Fibroblast of peridontal ligament (primary cell): ENCODE results near the gene CHST11.

Experiments
- DNase-seq: peaks from one replicate; pipeline ENCODE4 v3.0.0-alpha.2; 2010; ENCODE audit errors: extremely low read depth

CHST11 gene

DNA sequence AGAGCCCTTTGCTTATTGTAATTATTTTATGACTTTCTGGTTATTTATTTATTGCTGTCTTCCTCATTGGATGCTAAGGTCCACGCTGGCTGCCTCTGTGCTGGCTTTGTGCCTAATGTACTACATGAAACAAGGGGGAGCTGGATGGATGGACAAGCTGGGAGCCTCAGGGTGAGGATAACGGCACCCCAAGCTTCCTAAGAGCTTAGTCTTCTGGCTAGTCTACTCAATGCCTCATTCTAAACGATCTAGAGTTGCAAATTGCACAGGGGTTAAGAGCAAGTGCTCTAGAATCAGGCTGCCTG, 172.0 kb downstream of the CHST11 start:
- no peak for DNase-seq

DNA sequence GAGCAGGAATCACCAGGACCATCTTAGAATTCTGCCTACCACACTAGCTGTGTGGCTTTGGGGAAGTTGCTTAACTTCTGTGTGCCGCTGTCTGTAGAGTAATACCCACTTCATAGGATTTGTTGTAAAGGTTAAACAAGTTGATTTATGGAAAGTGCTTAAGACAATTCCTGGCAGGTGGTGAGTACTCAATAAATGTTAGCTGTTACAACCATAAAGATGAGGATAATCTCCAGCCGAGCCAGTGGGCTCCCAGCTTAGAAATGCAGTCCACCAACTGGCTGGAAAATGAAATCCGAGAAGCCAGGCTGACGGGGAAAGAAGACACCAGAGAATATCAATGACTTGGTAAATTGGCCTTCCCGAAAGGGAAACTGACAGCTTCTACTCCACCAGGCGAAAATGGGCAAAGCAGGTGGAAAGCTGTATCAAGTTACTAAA, 173.5 kb downstream of the CHST11 start:
- no peak for DNase-seq

DNA sequence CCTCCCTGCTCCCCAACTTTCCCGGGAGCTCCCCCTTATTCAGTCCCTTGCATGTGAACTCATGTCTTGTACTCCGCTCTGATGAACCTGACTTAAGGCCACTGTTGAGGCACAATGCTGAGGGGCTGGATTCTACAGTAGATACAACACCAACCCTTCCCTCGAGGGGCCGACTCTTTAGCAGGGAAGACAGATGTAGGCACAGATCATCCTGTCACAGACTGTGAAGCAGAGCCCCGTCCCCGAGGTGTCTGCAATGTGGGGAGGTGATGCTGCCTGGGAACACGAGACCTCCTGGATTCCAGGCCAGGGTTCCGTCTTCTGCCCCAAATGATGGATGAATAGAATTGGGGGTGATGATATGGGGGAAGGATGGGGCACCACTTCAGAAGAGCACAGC, 175.1 kb downstream of the CHST11 start:
- no peak for DNase-seq

DNA sequence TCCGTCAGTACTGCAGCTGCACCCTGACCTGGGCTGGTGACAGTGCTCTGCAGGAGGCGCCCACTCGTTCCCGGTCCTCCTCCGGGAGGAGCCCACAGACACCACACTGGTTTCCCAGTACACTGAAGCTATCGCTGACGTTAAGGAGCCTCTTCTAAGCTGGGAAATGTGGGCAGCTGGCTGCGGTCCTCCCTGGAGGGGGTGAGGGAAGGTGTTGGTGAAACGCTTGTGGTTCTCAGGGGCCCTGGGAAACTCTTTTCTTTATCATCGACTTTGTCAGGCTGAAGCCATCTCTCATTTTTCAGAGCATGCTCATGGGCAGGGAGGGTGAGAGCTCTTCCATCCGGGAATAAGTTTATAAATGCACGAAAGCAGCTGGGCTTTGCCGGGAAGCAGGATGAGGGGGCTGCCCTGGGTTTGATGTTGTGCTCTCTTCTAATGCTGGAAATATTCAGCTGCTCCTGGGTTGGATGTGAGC, 176.0 kb downstream of the CHST11 start:
- no peak for DNase-seq

DNA sequence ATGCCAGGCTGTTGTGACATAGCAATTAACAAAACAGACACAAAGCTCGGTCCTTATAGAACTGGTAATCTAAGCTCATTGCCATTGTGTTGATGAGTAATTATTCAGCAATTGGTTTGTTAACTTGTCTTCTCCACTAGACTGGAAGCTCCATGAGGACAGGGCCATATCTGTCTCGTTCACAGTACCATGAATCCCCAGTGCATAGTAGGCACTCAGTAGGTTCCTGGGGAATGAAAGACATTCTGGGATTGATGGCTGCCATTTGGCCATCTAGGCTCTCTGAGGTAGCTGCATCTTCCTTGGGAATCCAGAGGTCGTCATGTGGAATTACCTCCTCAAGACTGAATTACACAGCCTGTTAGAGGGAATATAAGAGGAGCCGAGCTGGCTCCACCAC, 177.3 kb downstream of the CHST11 start:
- no peak for DNase-seq

DNA sequence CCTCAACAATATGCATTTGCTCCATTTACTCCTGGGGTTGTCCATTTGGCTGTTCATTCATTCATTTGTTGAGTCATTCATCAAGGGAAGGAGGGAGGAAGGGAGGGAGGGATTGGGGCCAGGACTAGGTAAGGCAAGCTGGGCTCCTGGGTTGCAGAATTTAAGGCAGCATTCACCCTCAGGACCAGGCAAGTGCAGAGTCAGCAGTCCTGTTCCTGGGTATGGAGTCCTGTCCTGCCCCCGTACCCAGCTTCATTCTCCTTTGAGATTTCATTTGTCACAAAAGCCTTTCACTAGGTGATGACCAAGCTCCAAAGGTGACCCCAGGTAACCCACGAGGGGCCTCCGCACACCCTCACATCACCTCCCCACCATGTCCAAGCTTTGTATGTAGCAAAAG, 178.1 kb downstream of the CHST11 start:
- no peak for DNase-seq

DNA sequence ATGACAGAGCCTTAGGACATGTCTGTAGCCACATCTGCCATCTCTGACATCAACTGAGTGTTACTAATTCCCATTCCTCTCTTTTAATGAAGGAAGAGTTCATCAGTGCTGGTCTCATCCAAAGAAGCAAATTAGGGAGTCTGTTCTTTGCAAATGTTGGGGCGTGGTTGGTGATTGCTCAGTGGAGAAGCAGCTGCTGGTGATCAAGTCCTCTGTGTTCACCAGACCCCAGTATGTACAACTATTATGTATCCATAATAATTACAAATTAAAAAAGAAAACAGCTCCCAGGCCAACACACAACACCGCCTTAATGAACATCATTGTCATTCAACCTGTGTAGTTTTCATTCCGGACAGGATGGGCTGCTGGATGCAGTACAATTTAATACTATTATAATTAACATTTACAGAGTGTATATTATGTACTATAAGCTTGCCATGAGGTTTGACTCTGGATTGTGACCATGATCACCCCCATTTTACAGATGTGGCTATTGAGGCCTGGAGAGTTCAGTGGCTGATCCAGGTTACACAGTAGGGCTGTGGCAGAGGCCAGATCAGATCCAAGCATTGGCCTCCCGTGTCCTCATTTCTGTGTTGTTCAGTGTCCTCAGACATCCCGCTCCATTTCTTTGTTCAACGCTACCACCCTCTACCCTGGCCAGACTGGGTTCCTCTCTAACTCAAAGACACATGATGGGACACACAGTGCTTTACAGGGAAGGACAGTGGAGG, 179.0 kb downstream of the CHST11 start:
- DNase-seq, result no peak

DNA sequence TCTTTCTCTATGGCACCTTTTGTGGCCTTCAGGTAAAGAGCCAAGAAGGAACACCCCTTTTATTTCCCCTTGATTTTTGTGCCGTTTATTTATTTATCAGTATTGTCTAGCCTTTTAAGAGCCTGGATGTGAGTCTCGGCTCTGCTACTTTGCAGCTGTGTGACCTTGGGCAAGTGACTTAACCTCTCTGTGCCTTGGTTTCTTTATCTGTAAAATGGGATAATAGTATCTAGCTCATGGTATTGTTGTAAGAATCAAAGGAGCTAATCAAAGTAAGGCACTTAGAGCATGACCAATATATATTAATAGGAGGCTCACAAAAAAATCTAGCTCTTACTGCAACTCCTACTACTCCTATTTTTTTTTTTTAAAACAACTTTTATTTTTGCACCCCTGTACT, 179.7 kb downstream of the CHST11 start:
- DNase-seq, result no peak

DNA sequence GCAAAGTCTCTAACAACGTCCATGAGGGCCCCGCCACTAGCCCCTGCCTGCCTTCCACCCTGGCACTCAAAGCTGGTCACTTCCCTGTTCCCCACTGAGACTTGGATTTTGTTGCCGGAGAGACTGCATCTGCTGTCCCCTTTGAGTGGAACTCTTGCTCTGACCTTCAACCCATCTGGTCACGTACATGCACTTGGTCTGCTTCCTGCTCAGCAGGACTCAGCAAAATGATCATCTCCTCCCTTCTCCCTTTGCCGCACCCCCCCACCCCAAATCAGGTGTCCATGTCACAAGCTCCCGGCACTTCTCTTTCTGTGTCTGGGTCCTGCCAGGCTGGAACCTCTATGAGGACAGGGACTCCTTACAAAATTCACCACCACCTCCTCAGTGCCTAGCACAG, 180.9 kb downstream of the CHST11 start:
- no peak for DNase-seq

DNA sequence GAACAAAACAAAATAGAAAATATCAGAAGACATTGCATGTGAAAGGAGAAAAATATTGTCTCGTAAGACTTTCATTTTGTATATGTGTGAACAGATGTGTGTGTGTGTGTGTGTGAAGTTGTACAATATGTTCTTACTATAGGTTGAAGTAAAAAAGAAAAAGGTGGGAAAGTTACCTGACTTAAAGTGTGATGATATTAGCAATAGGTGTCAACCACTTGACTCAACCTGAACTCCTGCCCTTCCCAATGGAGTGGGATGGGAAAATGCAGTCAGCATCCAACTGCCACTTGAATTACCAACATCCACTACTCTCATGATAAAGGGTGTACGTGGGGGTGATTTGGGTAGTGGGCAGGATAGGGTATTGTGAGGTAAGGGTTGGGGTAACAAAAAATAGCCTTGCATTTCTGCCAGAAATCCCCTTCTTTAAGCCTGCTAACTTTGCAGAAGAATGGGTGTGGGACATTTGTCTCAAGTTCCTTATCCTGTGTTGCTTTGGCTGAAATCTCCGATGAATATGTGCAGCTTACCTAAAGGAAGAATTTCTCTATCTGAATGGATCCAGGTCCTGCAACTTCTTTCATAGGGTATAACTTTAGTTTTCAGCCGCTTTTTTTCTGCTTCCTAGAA, 181.6 kb downstream of the CHST11 start:
- DNase-seq, result no peak

DNA sequence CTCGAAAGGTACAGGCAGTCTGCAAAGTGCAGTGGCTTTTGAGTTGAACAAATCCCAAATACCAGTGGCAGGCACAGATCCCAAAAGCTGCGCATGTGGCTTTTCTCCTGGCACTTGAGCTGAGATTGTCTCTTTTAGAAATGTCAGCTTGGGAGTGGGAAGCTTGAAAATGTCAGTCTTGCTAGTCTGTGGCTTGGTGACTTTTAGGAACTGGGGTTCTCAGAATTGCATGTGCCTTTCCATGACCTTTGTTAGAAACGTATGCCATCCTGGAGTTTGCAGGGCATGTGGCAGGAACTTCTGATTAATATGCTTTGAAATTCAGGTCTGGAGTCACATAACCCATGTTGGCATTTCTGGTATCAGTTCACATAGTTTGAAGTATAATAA, 182.1 kb downstream of the CHST11 start:
- no peak for DNase-seq

DNA sequence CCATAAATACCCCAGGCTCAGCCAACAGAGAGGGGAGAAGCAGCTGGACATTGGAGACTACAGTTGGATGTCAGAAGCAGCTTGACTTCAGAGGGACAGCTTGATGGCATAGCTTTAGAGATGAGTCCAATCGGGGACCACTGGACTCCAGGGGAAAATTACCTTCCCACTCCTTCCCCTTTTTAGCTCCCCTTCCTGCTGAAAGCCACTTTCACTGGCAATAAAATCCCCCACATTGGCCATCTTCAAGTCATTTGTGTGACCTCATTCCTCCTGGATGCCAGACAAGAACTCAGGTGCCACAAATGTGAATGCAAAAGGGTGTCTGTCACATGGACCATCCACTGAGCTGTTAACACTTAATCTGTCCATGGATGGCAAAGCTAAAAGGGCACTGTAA, 184.2 kb downstream of the CHST11 start:
- DNase-seq, result no peak

DNA sequence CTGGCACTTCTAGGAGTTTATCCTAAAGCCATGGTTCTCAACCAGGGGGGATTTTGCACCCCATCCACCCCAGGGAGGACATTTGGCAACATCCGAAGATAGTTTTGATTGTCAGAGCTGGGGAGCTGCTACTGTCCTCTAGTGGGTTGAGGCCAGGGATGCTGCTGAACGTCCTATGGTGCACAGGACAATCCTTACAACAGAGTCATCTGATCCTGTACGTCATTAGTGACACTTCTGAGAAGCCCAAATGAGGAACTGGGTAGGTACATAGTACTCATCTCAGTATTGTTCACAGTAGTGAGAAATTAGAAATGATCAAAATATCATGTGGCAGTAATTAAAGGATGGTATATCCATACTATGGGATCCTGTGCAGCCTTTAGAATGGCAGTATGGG, 185.1 kb downstream of the CHST11 start:
- DNase-seq, result no peak

DNA sequence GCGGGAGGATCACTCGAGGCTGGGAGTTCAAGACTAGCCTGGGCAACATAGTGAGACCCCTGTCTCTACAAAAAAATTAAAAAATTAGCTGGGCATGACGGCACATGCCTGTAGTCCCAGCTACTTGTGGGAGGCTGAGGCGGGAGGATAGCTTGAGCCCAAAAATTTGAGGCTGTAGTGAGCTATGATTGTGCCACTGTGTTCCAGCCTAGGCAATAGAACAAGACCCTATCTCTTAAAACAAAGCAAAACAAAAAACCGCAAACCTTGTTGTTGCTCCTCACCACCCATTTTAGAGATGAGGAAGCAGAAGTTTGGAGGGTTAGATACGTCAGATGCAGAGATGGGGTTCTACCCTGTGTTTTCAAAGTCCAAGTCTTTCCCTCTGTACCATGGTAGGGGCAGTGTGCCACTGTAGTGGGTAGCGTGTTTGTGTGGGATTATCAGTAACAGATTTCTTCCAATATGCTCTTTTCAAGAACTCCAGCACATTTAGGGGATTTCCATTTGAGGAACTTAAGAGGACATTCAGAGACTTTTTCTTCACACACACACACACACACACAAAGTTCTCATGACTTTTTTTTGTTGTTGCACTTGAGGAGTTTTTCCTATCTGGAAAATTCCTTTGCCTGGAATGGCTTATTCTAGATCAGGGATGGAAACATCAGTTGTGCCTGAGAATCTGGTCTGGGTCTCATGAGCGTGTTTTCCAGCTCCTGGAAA, 186.5 kb downstream of the CHST11 start:
- no peak for DNase-seq

DNA sequence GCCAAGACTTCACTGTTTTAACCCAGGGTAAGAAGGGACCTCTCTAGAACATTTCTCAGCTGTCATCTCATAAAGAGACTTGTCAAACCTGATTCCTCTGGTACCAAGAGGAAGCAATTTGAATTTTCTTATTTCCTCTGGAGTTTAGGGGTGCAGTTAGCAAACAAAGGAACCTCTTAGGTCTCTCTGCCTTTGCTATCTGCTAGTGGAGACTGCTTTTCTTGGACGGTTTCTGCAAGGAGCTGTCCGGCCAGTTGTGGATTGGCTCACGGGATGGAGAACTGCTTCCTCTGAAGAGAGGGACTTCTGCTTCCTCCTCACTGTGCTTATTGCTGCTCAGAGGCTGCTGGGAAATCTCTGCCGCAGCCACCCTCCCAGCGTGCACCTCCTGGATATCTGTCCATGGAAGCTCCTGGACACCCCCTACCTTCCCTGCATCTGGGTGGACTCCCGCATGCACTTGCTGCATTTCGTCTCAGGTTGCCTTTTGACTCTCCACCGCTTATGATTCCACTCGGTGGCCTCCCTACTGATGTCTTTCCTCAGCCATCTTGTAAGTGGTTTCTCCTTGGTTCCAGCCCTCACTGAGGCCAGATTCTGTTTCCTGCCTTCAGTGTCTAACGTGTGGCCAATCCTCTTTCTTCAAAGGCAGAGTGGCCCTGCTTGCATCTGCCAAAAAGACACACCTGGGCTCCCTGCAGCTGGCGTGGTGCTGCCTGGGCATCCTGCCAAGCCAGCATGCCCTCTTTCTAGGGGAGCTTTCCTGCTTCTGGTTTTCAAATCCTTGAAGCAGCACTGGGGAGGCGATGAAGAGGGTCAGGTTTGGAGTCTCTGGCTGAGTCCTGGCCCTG, 187.3 kb downstream of the CHST11 start:
- no peak for DNase-seq

DNA sequence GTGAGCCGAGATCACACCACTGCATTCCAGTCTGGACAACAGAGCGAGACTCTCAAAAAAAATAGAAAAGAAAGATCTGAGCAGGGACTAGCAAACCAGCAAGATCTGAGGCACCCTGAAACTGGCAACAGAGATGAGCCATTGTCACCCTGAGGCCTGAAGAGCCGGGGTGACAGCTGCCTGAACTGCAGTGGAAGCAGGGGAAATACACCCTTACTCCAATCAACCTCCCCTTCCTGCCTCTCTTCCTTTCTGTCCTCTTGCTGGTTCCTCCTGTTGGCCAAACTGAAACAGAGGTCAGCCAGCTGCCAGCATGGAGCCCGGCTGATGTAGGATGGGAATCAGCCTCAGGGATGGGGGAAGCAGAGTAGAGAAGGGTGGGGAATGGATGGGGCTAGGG, 192.0 kb downstream of the CHST11 start:
- no peak for DNase-seq

DNA sequence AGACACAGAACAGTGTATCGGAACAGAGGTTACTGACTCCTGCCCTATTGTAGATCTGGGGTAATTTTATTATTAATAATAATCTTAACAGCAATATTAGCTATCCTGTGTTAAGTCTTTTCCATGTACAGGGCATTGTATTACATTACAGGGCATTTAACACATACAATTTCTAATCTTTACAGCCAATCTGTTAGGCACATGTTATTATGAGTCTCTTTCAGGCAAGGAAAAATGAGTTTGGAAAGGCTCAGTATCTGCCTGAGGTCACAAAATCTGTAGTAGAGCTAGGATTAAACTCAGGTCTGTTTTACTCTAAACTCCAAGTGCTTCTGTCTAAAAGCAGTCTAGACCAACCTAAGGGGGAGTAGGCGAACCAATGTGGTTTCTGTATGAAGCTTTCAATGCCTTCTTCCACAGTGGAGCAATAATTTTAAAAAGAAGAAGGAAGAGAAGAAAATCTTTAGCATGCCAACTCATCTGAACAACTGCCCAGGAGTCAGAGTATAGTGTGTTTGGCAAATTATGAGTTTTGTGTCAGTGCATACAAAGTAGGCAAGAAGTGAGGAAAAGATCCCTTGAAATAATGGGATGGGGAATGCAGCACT, 192.6 kb downstream of the CHST11 start:
- DNase-seq, result no peak

DNA sequence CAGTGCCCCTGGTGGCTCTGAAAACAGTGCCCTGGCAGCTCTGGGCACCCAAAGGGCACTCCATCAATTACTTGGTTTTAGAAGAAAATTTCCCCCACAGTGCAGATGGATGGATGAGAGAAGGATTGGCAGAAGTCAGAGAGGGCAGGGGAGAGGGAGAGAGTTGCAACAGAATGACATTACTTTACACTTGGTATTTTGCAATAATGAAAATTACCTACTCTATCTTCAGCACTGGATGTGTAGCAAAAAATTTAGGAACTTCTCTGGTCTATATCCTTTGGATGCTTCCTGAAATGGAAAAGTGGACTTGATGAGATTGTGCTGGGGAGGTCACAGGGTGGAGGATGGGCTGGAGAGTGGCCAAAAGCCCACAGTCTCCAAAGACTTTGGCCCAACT, 193.2 kb downstream of the CHST11 start:
- DNase-seq, result no peak

DNA sequence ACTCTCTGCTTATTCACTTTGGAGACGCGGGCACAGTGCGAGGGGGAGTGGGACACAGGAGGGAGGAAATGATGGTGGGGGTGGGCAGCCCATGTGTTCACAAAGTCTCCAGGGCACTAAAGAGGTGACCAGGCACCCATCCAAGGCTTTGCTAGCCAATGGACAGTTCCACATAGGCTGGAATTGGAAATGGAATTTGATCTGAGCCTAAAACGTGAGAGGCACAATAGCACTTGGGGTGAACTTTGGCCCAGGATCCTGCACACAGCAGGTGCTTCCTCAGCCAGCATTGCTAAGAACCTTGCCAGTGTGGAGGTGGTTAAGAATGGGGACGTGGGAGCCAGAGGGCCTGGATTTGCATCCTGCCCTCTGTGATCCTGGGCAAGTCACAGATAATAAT, 193.8 kb downstream of the CHST11 start:
- no peak for DNase-seq

DNA sequence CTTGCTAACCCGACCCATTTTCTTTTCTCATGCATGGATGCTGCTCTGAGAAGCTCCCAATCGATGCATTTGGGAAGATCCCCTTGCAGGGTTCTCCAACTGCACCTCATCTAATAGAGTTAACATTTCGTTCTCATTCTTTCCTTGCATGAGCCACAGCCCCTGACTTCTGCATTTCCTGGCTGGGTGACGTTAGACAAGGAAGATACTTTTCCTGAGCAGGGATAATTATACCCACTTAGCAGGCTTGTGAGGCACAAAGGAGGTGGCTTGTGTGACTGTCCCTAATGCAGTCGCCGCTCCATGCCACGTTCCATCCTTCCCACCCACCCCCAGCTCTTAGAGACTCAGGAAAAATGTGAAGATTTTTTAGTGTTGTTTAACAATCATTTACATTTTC, 195.1 kb downstream of the CHST11 start:
- DNase-seq, result no peak

DNA sequence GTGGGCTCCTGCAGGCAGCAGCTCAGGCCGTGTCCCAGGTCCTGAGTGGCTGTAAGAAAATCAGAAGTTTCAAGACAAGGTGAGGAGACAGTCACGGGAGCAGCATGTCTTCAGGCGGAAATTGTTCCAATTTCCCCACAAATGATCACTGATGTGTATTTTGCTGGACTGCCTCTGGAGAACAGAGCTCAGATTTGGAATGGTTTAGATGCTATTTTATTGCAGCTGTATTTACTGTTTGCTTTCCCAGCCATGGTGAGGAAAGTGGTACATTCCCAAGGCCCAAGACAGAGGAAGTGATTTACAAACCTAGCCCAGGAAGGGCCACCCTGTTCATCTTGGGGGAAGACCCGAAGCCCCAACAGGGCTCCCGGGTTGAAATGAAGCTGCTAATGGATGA, 195.6 kb downstream of the CHST11 start:
- DNase-seq, result no peak

DNA sequence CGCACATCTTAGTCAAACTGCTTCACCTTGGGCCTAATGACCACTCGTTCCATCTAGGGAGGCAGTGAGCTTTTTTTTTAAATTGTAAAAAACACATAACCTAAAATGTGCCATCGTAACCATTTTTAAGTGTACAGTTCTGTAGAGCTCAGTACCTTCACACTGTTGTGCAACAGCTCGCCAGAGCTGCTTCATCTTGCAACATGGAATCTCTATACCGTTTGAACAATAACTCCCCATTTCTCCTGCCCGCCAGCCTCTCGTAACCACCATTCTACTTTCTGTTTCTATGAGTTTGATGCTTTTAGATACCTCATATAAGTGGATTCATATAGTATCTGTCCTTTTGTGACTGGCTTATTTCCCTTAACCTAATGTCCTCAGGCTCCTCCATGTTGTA, 196.2 kb downstream of the CHST11 start:
- DNase-seq, result no peak
